ENCODE measurements around the gene OTUD5.
A peak's percentile ranks its signal among the peaks of the same experiment; 100 is the strongest.

The OTUD5 gene

DNA sequence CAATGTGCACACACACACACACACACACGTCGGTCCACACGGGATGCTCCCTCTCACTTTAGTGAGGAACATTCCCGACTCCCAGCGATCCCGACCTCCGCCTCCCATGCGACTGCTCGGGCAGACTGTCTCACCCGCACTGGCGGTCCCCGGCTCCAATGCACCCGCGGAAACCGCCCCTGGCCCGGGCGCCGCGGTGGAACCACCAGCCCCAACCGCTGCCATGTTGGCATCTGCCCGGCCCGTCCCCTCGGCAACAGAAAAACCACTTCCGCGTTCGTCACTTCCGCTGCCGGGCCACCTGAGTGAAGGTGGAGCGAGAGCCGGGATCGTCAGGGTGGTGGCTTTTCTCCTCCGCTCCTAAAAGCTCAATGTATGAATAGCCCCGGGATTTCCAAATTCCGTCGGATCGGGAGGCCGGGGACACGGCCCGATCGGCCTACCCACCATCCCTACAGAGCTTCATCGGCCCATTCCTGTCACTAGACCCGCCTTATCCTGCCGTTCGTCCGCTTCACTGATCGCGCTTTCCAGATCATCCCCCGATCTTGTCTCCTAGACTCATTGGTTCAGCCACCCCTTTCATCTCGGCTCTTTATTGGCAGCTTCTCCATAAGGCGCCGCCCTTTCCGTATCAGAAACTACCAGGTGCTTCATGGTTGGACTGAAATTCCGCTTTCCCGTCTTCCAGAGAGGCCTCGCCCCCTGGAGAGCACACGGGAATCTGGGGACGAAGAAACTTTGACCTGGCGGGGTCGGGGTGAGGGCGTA lies 45.8 kb downstream of the OTUD5 start, which contains the start of gene SLC35A2:
Gene SLC35A2, minus strand, starts transcription at position 235 of the 771 bp plus-strand sequence. Its CDS starts 10 bp downstream, at position 225.
- no peak for DNase-seq (ENCODE audit: low read depth)

DNA sequence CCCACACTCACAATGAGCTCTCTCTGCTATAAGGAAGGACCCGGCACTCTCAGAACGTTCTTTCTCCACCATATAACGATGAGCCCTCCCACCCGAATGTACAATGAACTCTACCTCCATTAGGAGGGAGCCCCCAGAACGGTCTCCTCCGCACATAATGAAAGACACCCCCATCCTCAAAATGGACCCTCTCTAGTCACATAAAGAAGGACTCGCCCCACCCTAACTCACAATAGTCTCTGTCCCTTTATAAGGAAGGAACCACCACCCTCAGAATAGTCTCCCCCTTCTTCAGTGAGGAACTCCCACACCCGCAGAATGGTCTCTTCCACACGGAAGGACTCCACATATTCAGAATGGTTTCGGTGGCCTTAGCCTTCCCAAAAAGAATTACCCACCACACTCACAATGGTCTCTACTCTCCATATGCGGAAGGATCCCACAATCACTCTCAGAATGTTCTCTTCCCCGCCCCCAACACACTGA lies 46.4 kb downstream of the OTUD5 start:
- no peak for DNase-seq (ENCODE audit: low read depth)

DNA sequence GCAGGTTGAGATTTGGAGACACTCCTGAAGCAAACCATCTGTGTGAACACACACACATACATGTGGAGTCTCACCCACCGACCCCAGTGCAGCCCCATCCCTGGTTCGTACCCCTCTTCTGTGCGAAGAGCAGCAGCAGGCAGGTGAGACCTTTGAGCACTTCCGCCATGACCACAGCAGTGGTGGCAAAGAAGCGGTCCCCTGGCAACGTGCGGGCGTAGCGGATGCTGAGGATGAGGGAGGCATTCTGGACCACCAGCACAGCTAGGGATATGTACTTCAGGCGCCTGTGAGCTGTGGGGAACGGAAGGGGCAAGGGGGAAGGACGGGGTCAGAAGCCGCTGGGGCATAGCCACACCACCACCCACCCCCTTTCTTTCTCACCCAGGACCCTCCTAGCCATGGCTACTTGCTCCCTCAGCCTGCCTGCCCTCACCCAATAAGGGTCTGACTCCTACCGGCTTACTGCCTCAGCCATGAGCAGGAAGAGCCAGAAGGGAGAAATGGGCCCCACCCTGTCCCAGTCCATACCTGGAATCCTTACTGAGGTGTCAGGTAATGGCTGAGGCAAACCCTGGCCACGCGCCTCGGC lies 47.6 kb downstream of the OTUD5 start:
- DNase-seq (ENCODE audit: low read depth): no peak

DNA sequence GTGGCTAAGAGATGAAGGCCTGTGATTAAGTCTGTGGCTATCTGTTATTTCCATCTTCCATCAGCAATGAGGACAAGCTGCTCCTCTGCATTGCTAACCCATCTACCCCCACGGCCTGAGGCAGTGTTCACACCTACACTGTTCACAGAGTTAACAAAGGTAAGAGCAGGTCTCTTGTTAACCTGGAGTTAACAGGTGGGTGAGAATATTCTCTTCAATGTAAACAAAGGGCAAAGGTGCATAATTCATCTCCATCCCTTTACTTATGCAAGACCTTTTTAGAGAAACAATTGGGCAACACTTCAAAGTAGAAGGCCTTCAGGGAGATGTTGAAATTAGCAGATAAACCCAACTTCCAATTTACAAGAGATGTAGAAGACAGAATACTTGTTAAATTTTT lies 48.8 kb downstream of the OTUD5 start:
- DNase-seq (ENCODE audit: low read depth): no peak

DNA sequence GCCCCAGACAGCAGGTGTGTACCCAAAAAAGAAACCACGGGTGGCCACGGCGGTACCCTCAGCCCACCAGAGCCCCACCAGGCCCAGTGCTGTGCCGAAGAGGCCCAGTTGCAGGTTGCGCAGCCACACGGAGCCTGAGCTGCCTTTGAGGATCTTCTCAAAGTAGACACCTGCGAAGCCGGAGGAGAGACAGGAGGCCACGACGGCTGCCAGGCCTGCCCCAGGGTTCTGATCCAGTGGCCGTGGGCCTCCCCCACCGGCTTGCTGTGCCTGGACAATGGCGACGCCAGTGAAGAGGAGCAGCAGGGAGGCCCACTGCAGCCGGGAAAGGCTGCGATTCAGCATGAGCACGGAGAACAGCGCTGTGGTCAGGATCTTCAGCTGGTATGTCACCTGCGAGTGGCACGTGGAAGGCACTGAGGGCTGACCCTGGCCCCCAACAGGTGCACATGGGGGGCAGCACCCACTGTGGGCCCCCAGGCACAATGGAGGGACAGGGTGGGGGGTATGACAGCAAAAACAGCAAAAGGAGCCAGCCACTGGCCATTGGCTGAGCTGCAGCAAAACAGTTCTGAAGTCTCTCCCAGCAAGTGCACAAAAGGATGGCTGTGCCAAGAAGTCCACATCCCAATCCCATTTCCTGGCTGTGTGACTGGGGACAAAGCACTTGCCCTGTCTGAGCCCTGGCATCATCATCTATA lies 52.2 kb downstream of the OTUD5 start:
- no peak for DNase-seq (ENCODE audit: low read depth)

DNA sequence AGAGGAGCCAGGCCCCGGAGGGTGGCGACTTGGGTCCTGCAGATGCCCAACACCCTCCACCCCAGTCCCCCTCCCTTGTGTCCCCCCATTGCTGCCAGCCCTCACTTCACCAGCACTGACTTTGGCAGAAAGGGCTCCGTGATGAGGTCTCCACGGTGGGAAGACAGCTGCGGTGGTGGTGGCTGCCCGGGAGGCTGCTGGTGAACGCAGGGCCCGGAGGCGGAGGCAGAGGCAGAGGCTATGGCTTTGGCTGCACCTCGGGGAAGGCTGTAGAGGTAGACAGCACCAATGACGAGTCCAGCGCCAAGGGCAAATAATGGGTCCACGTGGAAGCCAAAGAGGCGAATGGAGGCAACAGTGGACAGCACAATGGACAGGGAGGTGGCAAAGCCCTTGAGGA lies 52.8 kb downstream of the OTUD5 start:
- no peak for DNase-seq (ENCODE audit: low read depth)

DNA sequence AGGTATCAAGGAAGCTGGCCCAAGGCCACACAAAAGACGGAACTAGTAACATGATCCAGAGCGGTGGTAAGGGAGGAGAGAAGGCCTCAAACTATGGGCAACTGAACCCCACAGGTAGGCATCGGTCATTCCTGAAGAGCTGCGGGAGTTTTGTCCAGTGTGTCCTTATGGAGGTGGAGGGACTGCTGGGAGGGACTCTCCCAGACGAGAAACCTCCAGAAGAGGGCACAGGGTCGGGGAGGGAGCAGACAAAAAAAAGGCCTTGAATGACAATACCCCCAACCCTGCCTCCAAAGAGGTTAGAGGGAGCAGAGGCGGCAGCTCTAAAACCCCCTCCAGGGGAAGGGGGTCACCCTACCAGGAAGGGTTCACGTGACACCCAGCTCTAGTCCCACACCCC lies 53.2 kb downstream of the OTUD5 start:
- DNase-seq (ENCODE audit: low read depth): no peak

DNA sequence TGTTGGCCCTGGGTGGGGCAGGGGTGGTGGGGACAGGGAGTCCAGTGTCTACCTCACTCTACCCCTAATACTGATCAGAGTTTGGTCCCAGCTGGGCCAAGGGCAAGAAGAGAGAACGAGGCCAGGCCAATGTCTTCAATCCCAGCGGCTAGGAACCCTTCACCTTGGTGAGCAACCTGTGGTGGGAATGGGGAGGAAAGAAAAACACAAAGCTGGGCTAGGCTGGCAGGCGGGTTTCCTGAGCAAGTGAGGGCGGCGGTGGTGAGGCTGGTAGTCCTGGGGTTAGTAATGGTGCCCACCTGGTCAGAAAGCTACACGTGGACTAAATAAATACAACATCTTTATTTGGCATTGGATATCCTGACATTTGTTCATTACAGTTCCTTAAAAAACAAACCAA lies 54.1 kb downstream of the OTUD5 start:
- DNase-seq (ENCODE audit: low read depth): no peak

DNA sequence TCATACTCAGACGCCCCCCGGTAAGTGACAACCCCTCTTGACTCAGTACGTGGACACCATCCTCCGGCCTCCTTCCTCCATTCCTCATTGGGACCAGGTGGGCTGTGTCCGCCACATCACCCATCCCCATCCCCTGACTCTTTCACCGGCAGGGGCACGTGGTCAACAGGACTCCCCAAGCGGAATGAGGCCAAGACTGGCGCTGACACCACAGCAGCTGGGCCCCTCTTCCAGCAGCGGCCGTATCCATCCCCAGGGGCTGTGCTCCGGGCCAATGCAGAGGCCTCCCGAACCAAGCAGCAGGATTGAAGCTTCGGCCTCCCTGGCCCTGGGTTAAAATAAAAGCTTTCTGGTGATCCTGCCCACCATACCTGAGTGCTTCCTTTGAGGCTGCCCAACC lies 54.6 kb downstream of the OTUD5 start:
- no peak for DNase-seq (ENCODE audit: low read depth)

DNA sequence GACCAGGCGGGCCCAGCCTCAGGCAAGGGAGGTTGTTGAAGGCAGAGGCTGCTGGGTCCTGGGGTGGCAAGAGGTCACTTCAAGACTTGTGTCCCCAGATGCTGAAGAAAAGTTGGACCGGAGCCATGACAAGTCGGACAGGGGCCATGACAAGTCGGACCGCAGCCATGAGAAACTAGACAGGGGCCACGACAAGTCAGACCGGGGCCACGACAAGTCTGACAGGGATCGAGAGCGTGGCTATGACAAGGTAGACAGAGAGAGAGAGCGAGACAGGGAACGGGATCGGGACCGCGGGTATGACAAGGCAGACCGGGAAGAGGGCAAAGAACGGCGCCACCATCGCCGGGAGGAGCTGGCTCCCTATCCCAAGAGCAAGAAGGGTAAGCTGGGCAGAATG lies 55.3 kb downstream of the OTUD5 start:
- no peak for DNase-seq (ENCODE audit: low read depth)

DNA sequence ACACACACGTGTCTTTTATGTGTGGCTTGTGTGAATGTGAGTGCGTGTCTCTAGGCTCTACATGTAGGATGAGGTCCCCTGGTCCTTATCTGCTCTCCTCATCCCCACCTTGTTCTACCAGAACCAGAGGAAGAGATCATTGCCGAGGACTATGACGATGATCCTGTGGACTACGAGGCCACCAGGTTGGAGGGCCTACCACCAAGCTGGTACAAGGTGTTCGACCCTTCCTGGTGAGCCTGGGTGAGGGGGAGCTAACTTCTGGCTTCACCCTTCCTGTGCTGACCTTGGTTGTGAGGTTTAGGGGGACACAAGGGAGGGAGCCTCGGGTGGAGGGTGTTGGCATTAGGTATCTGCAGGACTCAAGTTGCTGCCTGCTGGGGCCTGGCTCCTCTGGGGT lies 56.3 kb downstream of the OTUD5 start:
- no peak for DNase-seq (ENCODE audit: low read depth)

DNA sequence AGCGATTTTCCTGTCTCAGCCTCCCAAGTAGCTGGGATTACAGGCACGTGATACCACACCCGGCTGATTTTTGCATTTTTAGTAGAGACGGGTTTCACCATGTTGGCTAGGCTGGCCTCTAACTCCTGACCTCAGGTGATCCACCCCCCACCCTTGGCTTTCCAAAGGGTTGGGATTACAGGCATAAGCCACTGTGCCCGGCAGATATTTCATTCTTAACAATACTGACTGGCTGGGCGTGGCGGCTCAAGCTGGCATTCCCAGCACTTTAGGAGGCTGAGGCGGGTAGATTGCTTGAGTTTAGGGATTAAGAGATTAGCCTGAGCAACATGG lies 58.4 kb downstream of the OTUD5 start:
- DNase-seq (ENCODE audit: low read depth): no peak

DNA sequence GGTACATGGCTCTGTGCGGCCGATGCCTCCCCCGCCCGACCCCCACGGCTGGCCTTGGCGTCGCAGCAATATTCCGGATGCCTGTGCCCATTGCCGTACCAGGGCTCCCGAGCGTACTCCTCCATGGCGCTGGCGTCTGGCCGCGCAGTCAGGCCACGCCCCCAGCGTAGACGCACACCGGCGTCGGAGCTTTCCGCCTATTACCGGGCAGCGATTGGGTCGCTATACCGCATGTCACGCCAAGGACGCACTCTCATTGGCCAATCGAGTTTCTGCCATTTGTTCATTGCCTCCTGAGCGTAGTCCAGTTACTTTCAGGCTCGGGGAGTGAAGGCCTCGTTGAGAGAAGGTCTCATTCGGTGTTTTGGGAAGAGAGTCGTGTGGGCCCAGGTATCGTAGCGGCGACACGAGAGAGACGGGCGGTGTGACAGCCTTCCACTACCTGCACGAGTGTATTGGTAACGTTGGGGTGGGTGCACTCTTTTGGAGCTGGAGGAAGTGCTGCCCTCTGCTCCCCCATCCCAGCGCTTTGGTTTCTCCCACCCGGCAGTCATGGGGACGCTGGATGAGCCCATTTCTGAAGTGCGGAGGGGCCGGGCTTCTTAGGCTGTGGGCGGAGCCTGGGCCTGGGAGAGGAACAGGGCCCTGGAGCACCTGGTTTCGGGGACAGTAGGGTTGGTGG lies 59.6 kb downstream of the OTUD5 start, which contains the start of the genes PQBP1 and TIMM17B:
Gene PQBP1, plus strand, starts transcription at position 306 of the 682 bp plus-strand sequence. CDS start 580 bp downstream, outside the sequence.
Gene TIMM17B, minus strand, starts transcription at position 144 of the 682 bp plus-strand sequence. Its CDS starts 19 bp downstream, at position 125.
- DNase-seq (ENCODE audit: low read depth): peak; percentile 85

DNA sequence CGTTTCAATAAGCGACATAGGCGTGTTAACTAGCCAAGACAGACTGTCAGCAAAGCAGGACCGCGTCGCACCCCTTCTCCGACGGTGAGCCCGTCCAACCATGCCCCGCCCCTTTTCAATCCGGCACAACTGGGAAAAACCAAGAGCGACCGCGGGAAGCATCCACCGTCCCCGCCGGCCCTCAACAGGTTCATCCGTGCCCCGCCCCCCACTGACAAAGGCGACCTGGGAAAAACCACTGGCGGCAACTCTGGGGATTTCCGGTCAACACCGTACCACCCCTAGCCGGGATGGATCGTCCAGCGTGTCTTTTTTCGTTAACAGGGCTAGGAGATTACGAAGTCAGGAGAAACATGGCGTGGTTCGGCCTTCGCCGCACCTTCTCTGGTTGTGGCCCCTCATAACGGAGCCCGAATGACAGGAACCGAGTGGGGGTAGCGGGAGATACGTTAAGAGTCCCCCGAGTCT lies 60.2 kb downstream of the OTUD5 start:
- no peak for DNase-seq (ENCODE audit: low read depth)

DNA sequence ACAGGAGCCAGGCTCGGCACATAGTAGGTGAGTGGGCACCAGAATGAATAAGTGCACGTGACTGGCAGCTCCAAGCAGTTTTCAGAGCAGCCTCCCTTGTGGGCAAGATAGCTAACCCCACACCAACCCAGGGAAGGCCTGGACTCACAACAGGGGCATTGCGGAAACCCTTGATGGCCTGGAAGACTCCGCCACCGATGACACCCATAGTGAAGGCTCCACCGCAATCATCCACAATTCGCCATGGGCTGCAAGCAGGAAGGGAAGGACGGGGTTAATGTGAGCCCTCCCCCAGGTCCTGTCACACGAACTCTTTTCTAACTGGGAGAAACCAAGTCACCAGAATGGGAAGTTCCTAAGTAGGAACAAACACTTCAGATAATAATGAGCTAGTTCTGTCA lies 60.8 kb downstream of the OTUD5 start:
- DNase-seq (ENCODE audit: low read depth): no peak

DNA sequence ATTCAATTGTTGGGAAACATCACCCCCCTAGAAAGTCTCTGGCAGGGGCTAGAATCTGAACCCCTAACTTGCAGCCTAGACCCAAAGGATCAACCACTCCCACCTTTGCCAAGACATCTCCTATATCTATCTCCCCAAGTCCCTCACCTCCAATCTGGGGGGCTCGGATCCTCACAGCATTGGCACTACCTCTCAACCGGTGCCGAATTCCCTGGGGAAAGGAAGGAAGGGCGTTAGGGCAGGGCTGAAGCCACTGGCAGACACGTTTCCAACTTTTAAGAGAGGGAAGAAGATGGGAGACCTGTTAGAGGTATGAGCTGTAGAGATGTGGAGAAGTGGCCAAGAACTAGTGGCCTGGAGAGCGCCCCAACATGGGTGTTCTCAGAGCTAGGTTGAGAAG lies 62.5 kb downstream of the OTUD5 start:
- DNase-seq (ENCODE audit: low read depth): no peak

DNA sequence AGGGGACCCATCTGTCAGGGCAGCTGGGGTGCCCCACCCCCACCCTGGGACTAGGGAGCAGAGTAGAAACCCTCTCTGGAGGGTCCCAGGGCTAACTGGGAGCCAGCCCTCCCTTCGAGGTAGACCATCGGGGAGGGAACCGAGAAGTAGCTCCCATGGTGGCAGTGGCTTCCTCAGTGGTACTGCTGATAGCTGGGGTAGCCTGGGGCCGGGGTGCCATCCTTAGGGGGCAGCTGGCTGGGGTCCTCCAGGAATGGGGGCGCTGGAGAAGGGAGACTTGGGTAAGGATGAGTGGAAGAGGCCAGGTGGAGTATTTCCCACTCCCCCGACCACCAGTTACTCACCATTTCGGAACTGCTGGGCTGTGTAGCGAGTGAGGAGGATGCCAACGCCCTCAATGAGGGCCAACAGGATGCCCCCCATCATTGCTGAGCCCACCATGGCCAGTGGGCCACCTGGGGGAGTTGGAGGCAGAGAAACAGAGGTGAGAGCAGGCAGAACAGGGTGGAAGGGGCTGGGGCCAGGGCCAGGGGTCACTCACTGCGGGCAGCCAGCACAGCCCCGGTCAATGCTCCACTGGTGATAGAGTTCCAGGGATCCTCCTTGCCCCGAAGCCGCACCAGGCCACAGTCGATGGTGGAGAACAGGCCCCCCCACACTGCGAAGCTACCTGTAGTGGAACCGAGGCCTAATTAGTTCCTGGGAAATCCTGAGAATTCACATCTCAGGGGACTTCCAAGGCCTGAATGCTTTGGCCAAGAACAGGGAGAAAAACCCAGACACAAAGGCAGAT lies 63.7 kb downstream of the OTUD5 start:
- no peak for DNase-seq (ENCODE audit: low read depth)

DNA sequence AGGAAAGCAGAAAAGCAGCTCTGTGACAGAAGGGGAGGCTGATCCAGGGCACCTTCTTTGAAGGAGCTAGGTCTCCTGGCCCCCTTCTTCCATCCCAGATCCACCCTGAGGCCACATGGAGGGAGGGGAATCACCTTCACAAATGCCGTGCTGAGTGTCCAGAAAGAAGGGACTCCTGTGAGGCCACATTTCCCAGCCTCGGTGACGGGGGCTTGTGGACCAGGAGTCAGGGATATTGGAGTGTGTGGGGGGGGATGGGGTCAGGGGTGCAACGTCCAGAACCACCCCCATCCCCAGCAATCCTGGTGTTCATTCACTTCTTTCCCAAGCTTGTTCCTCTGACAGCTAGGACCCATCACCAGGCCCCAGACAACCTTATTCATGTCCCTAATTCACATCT lies 64.5 kb downstream of the OTUD5 start:
- DNase-seq (ENCODE audit: low read depth): no peak

DNA sequence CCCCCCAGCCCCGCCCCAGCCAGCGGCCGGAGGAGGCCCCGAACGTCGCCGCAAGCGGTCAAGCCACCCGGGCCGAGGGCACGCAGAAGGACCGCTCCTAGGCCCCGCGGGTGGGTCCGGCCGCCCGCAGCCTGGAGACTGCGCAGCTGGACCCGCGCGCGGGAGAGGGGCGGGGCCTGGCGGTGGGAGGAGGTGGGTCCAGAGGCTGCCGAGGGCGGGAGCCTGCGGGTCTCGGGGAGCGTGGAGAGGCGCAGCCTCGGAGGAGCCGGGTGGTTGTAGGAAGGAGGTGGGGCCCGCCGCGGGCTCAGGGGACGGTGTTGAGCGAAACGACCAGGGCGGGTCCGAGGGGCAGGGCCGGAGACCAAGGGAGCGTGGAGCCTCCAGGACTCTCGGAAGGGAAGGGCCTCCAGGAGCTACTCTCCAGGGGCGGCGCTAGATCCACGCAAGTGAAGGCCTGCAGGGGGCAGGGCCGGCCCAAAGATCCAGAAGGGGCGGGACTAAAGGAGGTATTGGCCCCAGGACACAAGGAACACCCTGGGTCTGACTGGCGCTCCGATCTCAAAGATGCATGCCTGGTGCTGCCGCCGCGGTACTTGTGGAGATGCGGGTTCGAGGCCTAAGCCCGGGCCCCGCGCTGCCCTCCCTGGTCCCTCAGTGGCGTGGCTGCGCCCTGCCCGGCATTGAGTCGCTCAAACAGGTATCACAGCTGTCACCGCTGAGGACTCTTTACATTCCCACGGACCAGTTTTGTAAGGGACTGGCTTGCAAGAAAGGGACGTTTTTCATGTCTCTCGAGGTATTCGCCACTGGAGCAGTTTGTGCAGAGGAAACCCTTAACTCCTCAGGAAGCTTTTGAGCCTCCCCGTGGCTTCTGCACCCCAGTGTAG lies 65.8 kb downstream of the OTUD5 start:
- no peak for DNase-seq (ENCODE audit: low read depth)

DNA sequence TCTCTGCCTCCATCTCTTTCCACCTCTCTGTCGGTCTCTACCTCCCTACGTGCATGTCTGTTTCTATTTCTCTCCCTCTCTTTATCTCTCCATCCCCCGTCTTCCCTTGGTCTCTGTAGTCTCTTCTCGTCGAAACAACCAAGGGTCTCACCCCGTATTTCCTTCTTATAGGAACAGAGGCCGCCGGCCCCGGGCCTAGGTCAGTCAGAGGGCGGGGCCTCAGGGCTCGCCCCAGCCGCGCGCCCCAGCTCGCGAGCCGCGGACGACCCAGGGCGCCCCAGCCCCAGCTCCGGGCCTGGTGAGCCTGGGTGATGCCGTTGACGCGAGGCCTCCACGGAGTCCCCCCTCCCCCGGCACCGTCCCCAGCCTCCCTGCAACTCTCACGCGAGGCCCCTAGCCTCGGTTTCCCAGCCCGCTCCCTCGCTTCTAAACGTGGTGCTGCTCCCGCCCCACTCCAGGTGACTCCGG lies 66.4 kb downstream of the OTUD5 start:
- no peak for DNase-seq (ENCODE audit: low read depth)

Measured in non-pigmented ciliary epithelial cell (primary cell).